Measurements from ENCODE around the gene C1orf50. TPM values are rescaled to one million over a fixed set of nuclear protein-coding genes. Genes with fewer than 3 reads are reported as not detected.

The C1orf50 gene
- total RNA-seq, 2 donors from 2014 or later = 3.0 to 3.6 TPM

DNA sequence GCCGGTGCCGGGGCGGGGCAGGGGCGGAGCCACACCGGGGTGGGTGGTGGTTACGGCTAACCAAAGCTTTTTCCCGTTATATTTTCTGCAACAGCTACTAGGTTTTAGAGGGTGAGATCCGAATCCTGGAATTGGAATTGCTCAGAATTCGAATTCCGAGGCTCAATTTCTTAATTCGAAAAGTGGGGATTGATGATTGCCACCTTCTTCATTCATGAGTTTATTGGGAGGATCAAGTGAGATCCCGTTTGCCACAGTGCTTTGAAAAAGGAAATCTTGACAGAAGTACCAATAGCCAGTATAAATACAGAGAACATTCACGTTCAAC is 50.4 kb downstream of the C1orf50 start:
- no peak for DNase-seq (ENCODE audit: low spot score)
- TF ChIP-seq, protein P1, sequence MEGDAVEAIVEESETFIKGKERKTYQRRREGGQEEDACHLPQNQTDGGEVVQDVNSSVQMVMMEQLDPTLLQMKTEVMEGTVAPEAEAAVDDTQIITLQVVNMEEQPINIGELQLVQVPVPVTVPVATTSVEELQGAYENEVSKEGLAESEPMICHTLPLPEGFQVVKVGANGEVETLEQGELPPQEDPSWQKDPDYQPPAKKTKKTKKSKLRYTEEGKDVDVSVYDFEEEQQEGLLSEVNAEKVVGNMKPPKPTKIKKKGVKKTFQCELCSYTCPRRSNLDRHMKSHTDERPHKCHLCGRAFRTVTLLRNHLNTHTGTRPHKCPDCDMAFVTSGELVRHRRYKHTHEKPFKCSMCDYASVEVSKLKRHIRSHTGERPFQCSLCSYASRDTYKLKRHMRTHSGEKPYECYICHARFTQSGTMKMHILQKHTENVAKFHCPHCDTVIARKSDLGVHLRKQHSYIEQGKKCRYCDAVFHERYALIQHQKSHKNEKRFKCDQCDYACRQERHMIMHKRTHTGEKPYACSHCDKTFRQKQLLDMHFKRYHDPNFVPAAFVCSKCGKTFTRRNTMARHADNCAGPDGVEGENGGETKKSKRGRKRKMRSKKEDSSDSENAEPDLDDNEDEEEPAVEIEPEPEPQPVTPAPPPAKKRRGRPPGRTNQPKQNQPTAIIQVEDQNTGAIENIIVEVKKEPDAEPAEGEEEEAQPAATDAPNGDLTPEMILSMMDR (IDR thresholded peaks at IDR 0.05) = no peak
- Histone ChIP-seq H3K36me3 (no peaks in the 10 kb centered on the region), H3K27ac (peak overlapping the region; percentile 97 to 99), H3K4me1 (peaks cover 0 to 25% of the 10 kb centered on the region in 2 donors), H3K4me3 (peak overlapping the region; percentile 72 to 90), H3K27me3 (no peaks in the 10 kb centered on the region), H3K9me3 (no peaks in the 10 kb centered on the region)

DNA sequence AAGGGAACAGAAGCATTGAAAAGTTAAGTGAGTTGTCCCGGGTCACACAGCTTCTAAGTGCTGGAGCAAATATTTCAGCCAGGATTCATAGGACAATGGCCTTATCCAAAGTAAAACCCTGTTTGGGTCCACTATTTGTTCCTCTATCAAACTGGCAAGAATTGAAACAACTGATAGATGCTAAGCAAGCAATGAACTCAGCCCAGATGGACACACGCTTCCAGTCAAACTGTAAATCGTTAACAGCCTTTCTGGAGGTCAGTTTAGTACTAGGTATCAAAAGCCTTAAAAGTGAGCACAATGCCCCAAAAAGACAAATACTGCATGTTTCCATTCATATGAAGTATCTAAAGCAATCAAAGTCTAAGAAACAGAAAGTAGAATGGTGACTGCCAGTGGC is 50.9 kb downstream of the C1orf50 start:
- no peaks in the 10 kb centered on the region for H3K9me3 ChIP-seq
- TF ChIP-seq, protein P1 (IDR thresholded peaks at IDR 0.05) = no peak
- H3K36me3 ChIP-seq = no peaks in the 10 kb centered on the region
- no peak overlapping the region for H3K4me3 ChIP-seq
- H3K27ac ChIP-seq = no peak overlapping the region
- H3K27me3 ChIP-seq = no peaks in the 10 kb centered on the region
- H3K4me1 ChIP-seq = peaks cover 0 to 26% of the 10 kb centered on the region in 2 donors
- DNase-seq (ENCODE audit: low spot score) = no peak

DNA sequence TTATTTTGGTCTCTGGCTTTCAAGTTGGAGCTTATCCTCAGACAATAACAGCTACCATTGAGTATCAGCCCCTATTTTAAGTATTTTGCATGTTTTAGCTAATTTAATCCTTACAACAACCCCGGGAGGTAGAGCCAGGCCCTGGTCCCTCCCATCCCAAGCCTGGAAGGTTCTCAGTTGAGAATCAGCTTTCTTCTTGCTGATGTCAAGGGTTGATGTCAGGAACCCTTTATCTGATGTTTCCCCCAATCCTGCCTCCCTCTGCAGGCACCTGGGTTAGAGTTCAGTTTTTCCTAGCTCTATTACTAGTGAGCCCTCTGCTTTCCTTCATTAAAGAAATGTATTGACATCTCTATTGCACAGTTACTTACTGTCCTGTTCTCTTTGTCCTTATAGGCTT is 53.8 kb downstream of the C1orf50 start:
- H3K36me3 ChIP-seq = no peaks in the 10 kb centered on the region
- TF ChIP-seq, protein P1 (IDR thresholded peaks at IDR 0.05) = no peak
- H3K4me3 ChIP-seq = no peak overlapping the region
- DNase-seq (ENCODE audit: low spot score) = no peak
- H3K27ac ChIP-seq = no peak overlapping the region
- peaks cover 0 to 21% of the 10 kb centered on the region in 2 donors for H3K4me1 ChIP-seq
- H3K27me3 ChIP-seq = no peaks in the 10 kb centered on the region
- no peaks in the 10 kb centered on the region for H3K9me3 ChIP-seq

DNA sequence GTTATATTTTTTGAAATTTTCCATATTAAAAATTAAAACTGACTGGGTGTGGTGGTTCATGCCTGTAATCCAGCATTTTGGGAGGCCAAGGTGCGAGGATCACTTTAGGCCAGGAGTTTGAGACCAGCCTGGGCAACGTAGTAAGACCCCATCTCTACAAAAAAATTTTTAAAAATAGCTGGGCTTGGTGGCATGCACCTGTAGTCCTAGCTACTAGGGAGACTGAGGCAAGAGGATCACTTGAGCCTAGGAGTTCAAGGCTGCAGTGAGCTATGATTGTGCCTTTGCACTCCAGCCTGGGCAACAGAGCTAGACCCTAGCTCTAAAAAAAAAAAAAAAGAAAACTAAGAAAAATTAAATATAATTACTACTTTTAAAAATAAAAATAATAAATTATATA is 54.6 kb downstream of the C1orf50 start:
- Histone ChIP-seq H3K27me3 (no peaks in the 10 kb centered on the region), H3K36me3 (no peaks in the 10 kb centered on the region)

DNA sequence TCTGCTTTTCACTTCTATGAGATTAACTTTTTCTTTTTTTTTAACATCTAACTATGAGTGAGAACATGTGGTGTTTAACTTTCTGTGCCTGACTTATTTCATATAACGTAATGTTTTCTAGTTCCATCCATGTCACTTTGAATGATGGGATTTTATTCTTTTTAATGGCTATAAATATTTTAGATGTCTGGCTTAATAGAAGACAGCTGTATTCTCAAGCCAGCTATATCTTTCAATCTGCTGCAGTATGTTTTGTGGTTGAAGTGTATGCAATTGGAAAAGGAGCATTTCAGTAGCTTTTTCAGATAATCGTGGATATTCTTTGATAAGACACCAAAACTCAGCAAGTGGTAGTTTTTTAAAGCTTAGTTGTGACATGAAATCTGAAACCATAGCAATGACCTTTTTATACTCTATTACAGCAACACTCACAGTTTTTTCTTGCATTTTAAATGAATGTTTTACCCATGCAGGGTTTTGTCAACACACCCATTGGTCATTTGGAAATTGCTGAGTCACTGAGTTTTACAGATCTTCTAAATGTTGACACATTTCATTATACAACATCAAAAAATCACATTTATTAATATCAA is 55.8 kb downstream of the C1orf50 start:
- TF ChIP-seq, protein P1 (IDR thresholded peaks at IDR 0.05) = no peak
- H3K36me3 ChIP-seq = no peaks in the 10 kb centered on the region
- H3K27me3 ChIP-seq = no peaks in the 10 kb centered on the region
- H3K27ac ChIP-seq = no peak overlapping the region
- H3K4me3 ChIP-seq = no peak overlapping the region
- DNase-seq (ENCODE audit: low spot score) = no peak
- H3K9me3 ChIP-seq = no peaks in the 10 kb centered on the region
- H3K4me1 ChIP-seq = peaks cover 0 to 7% of the 10 kb centered on the region in 2 donors

More for the DNA sequence above, 54.6 kb downstream of the C1orf50 start:
- Histone ChIP-seq H3K4me3 (no peak overlapping the region), H3K9me3 (no peaks in the 10 kb centered on the region), H3K4me1 (peaks cover 0 to 12% of the 10 kb centered on the region in 2 donors), H3K27ac (no peak overlapping the region)
- TF ChIP-seq, protein P1 (IDR thresholded peaks at IDR 0.05) = no peak
- DNase-seq (ENCODE audit: low spot score) = no peak

DNA sequence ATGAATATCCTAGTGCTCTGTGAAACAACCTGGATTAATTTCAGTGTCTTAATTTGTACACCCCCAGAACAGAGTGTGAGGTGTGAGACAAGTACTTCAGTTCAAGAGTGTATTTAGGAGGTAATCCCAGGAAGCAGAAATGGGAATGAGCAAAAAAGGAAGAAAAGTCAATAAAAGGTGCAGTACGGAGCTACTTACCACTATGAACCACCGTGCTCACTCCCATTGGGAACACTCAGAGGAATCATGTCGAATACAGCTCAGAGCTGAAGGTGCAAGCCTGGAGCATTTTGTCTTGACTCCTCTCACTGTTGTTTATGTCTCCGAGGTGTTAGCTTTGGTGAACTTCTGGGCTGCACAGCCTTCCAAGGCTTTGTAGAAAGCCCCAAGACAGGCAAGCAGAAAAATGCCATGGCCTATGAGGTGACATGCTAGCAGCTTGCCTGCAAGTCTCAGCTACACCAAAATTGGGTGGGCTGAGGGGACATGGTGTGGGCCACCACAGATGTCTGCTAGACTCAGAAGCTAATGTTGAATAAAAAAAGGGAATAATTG is 57.5 kb downstream of the C1orf50 start:
- Histone ChIP-seq H3K27me3 (no peaks in the 10 kb centered on the region), H3K36me3 (no peaks in the 10 kb centered on the region), H3K9me3 (no peaks in the 10 kb centered on the region), H3K4me1 (peaks cover 0 to 4% of the 10 kb centered on the region in 2 donors), H3K4me3 (no peak overlapping the region), H3K27ac (no peak overlapping the region)
- TF ChIP-seq, protein P1 (IDR thresholded peaks at IDR 0.05) = no peak
- no peak for DNase-seq (ENCODE audit: low spot score)
